Skeletal muscle satellite cell (primary cell): ENCODE results near the gene CGB3.
"Not testable (repeated sequence)": the region's sequence is repeated elsewhere in the genome, so short reads cannot be mapped to it uniquely, and the experiment has no call there.

Experiments
- H3K27me3 ChIP-seq: 2 replicates; pipeline ENCODE4 v1.7.0; 2013; ENCODE audit warnings: low read length; ENCODE audit not compliant: control insufficient read depth, insufficient read depth
- H3K36me3 ChIP-seq: 2 replicates; pipeline ENCODE4 v1.7.0; 2013; ENCODE audit warnings: mild to moderate bottlenecking, control low read depth, low read length; ENCODE audit not compliant: insufficient read depth
- H3K4me1 ChIP-seq: 2 replicates; pipeline ENCODE4 v1.7.0; 2013; ENCODE audit warnings: low read length; ENCODE audit not compliant: control insufficient read depth, insufficient read depth
- H3K4me2 ChIP-seq: 2 replicates; pipeline ENCODE4 v1.7.0; 2013; ENCODE audit warnings: mild to moderate bottlenecking, low read length
- H3K4me3 ChIP-seq: 2 replicates; pipeline ENCODE4 v1.7.0; 2013; ENCODE audit warnings: low read length
- H3K9ac ChIP-seq: 2 replicates; pipeline ENCODE4 v1.7.0; 2013; ENCODE audit warnings: mild to moderate bottlenecking, low read depth, low read length, moderate library complexity
- H3K9me3 ChIP-seq: replicated peaks from 2 replicates; pipeline ENCODE4 v1.7.0; 2013; ENCODE audit warnings: mild to moderate bottlenecking, control low read depth, low read length

CGB3 gene

DNA sequence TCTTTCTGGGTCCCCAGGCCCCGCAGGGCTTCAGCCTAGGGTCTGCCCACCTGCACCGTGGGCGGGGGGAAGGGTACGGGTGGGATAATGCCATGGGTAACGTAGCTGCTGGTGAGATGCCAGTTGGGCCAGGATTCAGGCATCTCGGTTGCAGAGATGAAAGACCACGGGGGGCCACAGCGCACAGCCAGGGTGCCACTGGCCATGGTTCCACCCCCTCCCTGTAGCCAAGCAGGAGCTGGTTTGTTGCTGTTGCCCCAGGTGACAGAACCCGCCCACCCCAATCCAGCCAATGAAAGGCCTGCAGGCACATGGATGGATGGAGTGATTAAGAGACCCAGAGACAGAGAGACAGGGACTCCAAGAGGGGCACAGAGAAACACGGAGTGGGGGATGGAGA is 34.4 kb upstream of the CGB3 start:
- Histone ChIP-seq H3K9me3 (no peaks in the 10 kb centered on the region), H3K4me3 (no peak overlapping the region), H3K27me3 (no peaks in the 10 kb centered on the region)

DNA sequence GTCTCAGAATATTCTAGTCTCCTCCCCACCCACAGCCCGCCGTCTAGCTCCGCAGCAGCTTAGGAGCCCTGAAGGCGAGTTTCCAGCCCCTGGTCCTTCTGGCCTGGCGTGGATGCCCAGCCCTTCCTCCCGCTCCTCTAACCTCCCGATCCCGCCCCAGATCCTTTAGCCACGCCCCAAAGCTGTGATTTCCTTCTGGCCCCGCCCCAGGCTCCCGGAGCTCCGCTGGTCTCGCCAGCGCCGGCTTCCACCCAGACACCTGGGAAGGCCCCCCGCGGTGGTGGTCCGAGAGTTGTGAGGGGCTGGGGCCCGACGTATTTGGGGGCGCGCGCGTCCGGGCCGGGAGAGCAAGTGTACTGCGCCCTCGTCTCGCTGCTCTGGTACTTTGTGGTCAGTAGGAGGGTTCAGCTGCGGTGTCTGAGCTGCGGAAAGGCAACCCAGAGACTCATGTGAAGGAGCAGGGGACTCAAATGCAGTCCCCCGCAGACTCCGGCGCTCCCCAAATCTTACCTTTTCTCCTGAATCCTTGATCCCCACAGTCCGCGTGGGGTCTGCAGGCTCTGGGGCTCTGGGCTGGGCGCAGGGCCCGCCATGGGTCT is 33.6 kb upstream of the CGB3 start, which contains the start of gene CGB7:
Gene CGB7 (minus strand): TSS at position 114 of the 599 bp plus-strand sequence. CDS start 2,374 bp downstream, outside the sequence.
- peaks cover 16% of the 10 kb centered on the region for H3K4me1 ChIP-seq
- peak within 1 kb of the TSS; percentile 77 for H3K4me3 ChIP-seq
- H3K4me2 ChIP-seq, result peak within 1 kb of the TSS; percentile 90
- H3K9ac ChIP-seq, result peak within 1 kb of the TSS; percentile 71
- H3K9me3 ChIP-seq, result no peaks in the 10 kb centered on the region
- no peaks in the 10 kb centered on the region for H3K27me3 ChIP-seq
- H3K36me3 ChIP-seq, result no peaks in the 10 kb centered on the region

More for the DNA sequence above, 34.4 kb upstream of the CGB3 start:
- Histone ChIP-seq H3K4me2 (no peak overlapping the region), H3K9ac (no peak overlapping the region), H3K36me3 (no peaks in the 10 kb centered on the region), H3K4me1 (peaks cover 16% of the 10 kb centered on the region)

DNA sequence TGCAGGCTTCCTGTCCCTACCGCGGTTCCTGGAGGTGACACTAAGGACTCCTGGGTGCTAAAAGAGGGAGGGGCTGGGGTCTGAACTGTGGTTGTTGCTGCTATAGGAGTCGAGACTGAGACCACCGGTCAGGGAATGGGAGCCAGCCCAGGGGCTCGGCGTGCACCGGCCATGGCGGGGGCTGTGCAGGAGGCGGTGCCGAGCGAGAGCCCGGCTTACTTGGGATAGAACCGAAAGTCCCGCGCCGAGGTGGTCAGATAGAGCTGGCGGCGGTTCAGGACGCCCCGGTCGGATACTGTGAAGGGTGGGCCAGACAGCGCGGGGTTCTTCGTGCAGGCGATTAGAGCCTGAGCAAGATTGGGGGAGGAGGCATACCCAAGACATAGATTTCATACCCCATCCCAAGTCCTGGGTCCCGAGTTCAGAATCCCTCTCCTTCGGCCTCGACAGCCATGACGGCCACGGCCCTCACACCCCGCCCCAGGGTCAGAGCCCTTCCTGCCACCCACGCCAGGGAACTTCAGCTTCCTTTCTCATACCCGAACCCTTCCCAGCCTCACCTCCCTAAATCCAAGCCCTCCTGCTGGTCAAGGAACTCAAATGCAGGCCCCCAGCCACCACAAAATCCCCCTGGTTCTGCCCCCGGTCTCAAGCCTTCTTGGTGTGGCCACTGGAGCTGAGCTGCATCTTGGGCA is 32.9 kb upstream of the CGB3 start:
- not testable (repeated sequence) for H3K36me3 ChIP-seq, H3K9me3 ChIP-seq, H3K27me3 ChIP-seq
- H3K4me3 ChIP-seq, result peak overlapping the region; percentile 77
- H3K4me1 ChIP-seq, result peaks cover 16% of the 10 kb centered on the region
- peak overlapping the region; percentile 90 for H3K4me2 ChIP-seq
- peak overlapping the region; percentile 71 for H3K9ac ChIP-seq

DNA sequence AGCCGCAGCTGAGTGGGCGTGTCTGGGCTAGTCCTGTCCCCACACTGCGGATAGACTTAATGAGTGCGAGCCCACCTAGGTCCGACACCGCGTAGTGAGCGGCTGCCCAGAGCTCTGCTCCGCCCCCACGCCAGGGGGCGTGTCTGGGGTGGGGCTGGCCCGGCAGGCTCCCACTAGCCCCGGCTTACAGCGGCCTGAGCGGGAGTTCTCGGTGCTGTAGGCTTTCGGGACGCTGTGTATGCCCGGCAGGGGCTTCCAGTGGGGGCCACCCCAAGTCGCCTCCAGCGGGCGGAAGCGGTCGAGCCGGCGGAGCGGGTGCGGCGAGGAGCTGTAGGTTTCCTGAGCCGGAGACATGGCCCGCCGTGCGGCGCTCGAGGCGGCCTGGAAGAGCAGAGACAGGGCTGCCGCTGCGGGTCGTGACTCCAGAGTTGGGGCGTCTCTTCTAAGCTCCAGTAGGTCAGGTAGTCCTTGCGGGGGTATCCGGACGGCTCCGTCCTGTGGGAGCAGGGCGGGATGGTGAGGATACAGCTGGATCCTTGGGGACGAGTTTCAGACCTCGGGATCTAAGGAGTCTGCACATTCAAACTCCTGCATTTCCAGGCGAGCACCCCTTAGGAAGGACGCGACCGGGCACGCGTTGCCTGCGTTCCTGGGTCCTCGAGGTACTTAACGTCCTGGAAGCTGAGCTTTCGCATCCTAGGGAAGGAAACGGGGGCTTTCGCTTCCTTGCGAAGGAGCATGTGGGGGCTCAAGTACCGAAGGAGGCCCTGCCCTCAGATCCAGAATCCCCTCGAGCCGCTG is 32.2 kb upstream of the CGB3 start:
- H3K4me2 ChIP-seq, result peak overlapping the region; percentile 90
- peak overlapping the region; percentile 77 for H3K4me3 ChIP-seq
- no peaks in the 10 kb centered on the region for H3K27me3 ChIP-seq
- peaks cover 16% of the 10 kb centered on the region for H3K4me1 ChIP-seq
- no peaks in the 10 kb centered on the region for H3K36me3 ChIP-seq
- no peaks in the 10 kb centered on the region for H3K9me3 ChIP-seq
- H3K9ac ChIP-seq, result peak overlapping the region; percentile 71

DNA sequence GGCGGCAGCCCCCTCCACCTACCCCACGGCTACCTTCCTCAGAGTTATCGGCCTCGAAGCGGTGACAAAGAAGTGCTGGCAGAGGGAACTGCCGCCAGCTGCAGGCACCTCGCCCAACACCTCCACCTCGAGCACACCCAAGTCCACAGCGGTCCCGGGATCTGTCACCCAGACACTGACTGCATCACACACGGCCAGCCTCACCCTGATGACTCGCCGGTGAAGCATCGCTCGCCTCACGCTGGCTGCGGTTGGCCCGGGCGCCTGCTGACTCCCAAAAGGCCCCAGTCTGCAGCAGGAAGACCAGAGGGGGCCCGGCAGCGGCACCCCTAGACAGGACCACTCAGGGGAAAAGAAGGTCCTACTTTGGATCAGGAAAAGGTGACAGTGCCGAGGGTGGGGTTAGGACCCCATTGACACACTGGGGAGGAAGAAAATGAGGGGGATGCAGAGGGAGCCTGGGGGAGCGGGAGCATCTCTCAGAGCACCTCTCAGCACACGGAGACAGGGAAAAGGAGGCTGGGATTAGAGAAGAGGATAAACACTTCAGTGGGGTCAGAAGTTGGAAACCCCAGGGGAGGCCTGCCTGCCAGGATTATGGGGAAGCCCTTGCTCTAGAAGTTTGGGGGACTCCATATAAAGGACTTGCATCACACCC is 26.4 kb upstream of the CGB3 start:
- H3K9me3 ChIP-seq, H3K4me1 ChIP-seq, H3K36me3 ChIP-seq, H3K27me3 ChIP-seq, H3K4me3 ChIP-seq: not testable (repeated sequence)
- Histone ChIP-seq H3K9ac (peak overlapping the region; percentile 50), H3K4me2 (peak overlapping the region; percentile 59)

DNA sequence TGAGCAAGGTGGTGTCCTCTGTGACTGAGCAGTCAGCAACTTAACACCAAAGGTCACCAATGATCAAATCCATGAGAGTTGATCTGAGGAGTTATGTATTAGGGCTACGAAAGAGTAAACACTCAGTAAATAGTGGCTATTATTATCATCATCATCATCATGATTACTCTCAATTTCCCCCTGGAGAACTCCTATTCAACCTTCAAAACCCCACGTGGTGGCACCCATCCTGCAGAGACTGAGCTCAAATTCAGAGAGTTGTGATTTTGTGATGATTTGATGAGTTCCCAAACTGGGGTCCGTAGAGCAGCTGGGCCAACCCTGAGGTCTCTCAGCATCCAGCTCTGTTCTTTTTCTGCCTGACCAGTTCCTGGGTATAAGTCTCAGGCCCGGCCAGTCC is 25.7 kb upstream of the CGB3 start:
- not testable (repeated sequence) for H3K9ac ChIP-seq, H3K4me1 ChIP-seq, H3K9me3 ChIP-seq, H3K36me3 ChIP-seq, H3K4me2 ChIP-seq, H3K4me3 ChIP-seq, H3K27me3 ChIP-seq

DNA sequence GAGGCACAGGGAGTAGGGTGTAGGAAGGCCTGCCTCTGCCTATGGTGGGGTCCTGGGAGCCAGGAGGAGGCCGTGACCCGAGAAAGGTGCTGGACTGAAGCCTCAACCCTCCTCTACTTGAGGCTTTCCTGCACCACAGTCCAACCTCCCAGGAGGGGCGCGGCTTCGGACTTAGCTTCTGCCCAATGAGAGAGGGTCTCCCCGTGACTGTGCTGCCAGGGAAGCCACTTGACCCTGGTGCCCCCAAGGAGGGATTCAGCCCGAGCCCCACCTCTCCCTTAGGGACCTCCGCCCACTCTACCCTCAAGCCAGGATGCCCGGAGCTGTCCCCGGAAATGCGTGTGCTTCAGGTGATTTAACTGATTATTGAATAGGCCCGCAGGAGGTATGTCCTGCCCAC is 24.9 kb upstream of the CGB3 start, which contains the start of gene CGB8:
Gene CGB8 (minus strand): TSS at position 101 of the 400 bp plus-strand sequence. CDS start 372 bp downstream, outside the sequence.
- H3K9me3 ChIP-seq, H3K36me3 ChIP-seq, H3K9ac ChIP-seq, H3K4me3 ChIP-seq, H3K27me3 ChIP-seq, H3K4me2 ChIP-seq, H3K4me1 ChIP-seq: not testable (repeated sequence)

DNA sequence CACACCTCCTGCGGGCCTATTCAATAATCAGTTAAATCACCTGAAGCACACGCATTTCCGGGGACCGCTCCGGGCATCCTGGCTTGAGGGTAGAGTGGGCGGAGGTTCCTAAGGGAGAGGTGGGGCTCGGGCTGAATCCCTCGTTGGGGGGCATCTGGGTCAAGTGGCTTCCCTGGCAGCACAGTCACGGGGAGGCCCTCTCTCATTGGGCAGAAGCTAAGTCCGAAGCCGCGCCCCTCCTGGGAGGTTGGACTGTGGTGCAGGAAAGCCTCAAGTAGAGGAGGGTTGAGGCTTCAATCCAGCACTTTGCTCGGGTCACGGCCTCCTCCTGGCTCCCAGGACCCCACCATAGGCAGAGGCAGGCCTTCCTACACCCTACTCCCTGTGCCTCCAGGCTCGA is 19.4 kb upstream of the CGB3 start, which contains the start of gene CGB5:
Gene CGB5 (plus strand): TSS at position 301 of the 400 bp plus-strand sequence. CDS start 362 bp downstream, outside the sequence.
- not testable (repeated sequence) for H3K36me3 ChIP-seq, H3K27me3 ChIP-seq

DNA sequence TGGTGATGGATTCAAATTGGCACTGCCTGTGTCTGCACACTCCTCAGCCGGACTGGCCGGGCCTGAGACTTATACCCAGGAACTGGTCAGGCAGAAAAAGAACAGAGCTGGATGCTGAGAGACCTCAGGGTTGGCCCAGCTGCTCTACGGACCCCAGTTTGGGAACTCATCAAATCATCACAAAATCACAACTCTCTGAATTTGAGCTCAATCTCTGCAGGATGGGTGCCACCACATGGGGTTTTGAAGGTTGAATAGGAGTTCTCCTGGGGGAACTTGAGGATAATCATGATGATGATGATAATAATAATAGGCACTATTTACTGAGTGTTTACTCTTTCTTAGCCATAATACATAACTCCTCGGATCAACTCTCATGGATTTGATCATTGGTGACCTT is 18.5 kb upstream of the CGB3 start:
- peaks cover 19% of the 10 kb centered on the region for H3K4me1 ChIP-seq
- H3K27me3 ChIP-seq, H3K9ac ChIP-seq, H3K4me2 ChIP-seq, H3K36me3 ChIP-seq, H3K4me3 ChIP-seq, H3K9me3 ChIP-seq: not testable (repeated sequence)

More for the DNA sequence above, 19.4 kb upstream of the CGB3 start, which contains the start of gene CGB5:
- H3K4me3 ChIP-seq, H3K9ac ChIP-seq, H3K4me2 ChIP-seq, H3K9me3 ChIP-seq: not testable (repeated sequence)
- peaks cover 17% of the 10 kb centered on the region for H3K4me1 ChIP-seq

DNA sequence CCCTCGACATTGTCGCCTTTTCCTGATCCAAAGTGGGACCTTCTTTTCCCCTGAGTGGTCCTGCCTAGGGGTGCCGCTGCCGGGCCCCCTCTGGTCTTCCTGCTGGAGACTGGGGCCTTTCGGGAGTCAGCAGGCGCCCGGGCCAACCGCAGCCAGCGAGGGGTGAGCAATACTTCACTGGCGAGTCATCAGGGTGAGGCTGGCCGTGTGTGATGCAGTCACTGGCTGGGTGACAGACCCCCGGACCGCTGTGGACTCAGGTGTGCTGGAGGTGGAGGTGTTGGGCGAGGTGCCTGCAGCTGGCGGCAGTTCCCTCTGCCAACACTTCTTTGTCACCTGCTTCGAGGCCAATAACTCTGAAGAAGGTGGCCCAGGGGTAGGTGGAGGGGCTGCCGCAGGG is 18.0 kb upstream of the CGB3 start:
- no peaks in the 10 kb centered on the region for H3K36me3 ChIP-seq
- no peaks in the 10 kb centered on the region for H3K27me3 ChIP-seq

DNA sequence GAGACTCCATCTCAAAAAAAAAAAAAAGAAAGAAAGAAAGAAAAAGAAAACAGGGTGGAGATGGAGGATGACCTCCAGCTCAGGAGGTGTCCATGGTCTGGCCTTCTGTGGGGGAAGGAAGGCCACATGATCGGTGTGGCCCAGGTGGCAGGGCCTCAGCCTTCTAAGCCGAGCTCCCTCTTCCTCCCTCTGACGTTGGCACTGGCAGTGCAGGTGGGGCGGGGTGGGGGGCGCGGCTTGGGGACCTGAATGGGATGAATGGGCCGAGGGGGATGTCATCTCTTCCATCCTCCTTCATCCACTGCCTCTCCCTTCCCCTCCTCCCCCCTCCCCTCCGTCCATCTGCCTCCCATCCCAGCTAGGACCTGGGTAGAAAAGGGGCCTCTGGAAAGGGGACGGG is 15.6 kb upstream of the CGB3 start:
- not testable (repeated sequence) for H3K36me3 ChIP-seq, H3K27me3 ChIP-seq, H3K9me3 ChIP-seq, H3K9ac ChIP-seq, H3K4me3 ChIP-seq, H3K4me2 ChIP-seq
- H3K4me1 ChIP-seq, result peaks cover 19% of the 10 kb centered on the region

More for the DNA sequence above, 18.0 kb upstream of the CGB3 start:
- Histone ChIP-seq H3K9me3 (no peaks in the 10 kb centered on the region), H3K4me3 (no peak overlapping the region), H3K9ac (no peak overlapping the region), H3K4me2 (no peak overlapping the region), H3K4me1 (peaks cover 19% of the 10 kb centered on the region)
